AG10803 (cell line): ENCODE results near the gene FAR1.
"Not testable (repeated sequence)": the region's sequence is repeated elsewhere in the genome, so short reads cannot be mapped to it uniquely, and the experiment has no call there.

ENCODE experiments used
- DNase-seq: peaks from one replicate; pipeline ENCODE4 v3.0.0; 2010; ENCODE audit warnings: low read depth
- H3K4me3 ChIP-seq: 2 replicates; pipeline ENCODE4 v1.5.1; 2011; ENCODE audit warnings: mild to moderate bottlenecking, low read length, control low read depth
- CTCF ChIP-seq: conservative IDR thresholded peaks from 2 replicates; pipeline ENCODE4 v1.5.1; 2011; ENCODE audit warnings: mild to moderate bottlenecking, low read length, control low read depth, inconsistent platforms

FAR1 gene

GRCh38 chr11:13668102-13668956 is at the start of gene FAR1:
TSS of gene FAR1 (plus strand) at chr11:13668668. CDS start at chr11:13694766, 26,098 bp downstream.
- H3K4me3 ChIP-seq = peak within 1 kb of the TSS; percentile 83
- peak; percentile 38 for TF ChIP-seq CTCF
- peak; percentile 99 for DNase-seq

GRCh38 chr11:13620063-13620462 is 48.4 kb upstream of the FAR1 start:
- no peak for DNase-seq
- no peak for TF ChIP-seq CTCF
- H3K4me3 ChIP-seq = no peak overlapping the region

GRCh38 chr11:13626818-13627217 is 41.6 kb upstream of the FAR1 start:
- not testable (repeated sequence) for H3K4me3 ChIP-seq, DNase-seq

- not testable (repeated sequence) for DNase-seq, H3K4me3 ChIP-seq
These were observed 39.8 kb upstream of the FAR1 start for GRCh38 chr11:13628634-13629033.

GRCh38 chr11:13629779-13630178 is 38.7 kb upstream of the FAR1 start:
- no peak for TF ChIP-seq CTCF
- no peak overlapping the region for H3K4me3 ChIP-seq
- no peak for DNase-seq

- DNase-seq = no peak
- H3K4me3 ChIP-seq = no peak overlapping the region
- TF ChIP-seq CTCF = no peak
These were observed 33.2 kb upstream of the FAR1 start for GRCh38 chr11:13635290-13635689.

- H3K4me3 ChIP-seq = no peak overlapping the region
- no peak for TF ChIP-seq CTCF
- no peak for DNase-seq
These were observed 32.7 kb upstream of the FAR1 start for GRCh38 chr11:13635804-13636203.
